ENCODE data around the gene MOB3B.
A peak's percentile ranks its signal among the peaks of the same experiment; 100 is the strongest.

Gene MOB3B

GRCh38 chr9:27338527-27338903 is 191.1 kb downstream of the MOB3B start:
- no peak for DNase-seq (ENCODE audit: low read depth)

GRCh38 chr9:27337833-27338526 is 191.6 kb downstream of the MOB3B start:
- no peak for DNase-seq (ENCODE audit: low read depth)

GRCh38 chr9:27337236-27337635 is 192.4 kb downstream of the MOB3B start:
- no peak for DNase-seq (ENCODE audit: low read depth)

GRCh38 chr9:27336829-27337228 is 192.8 kb downstream of the MOB3B start:
- DNase-seq (ENCODE audit: low read depth): no peak

GRCh38 chr9:27336126-27336525 is 193.5 kb downstream of the MOB3B start:
- DNase-seq (ENCODE audit: low read depth): no peak

- no peak for DNase-seq (ENCODE audit: low read depth)
Observed at GRCh38 chr9:27335075-27335474, 194.5 kb downstream of the MOB3B start.

GRCh38 chr9:27333241-27334052 is 196.2 kb downstream of the MOB3B start:
- DNase-seq (ENCODE audit: low read depth): peak; percentile 1

GRCh38 chr9:27331393-27331792 is 198.2 kb downstream of the MOB3B start:
- DNase-seq (ENCODE audit: low read depth): no peak

- DNase-seq (ENCODE audit: low read depth): no peak
Observed at GRCh38 chr9:27329291-27329690, 200.3 kb downstream of the MOB3B start.

GRCh38 chr9:27328483-27328882 is 201.1 kb downstream of the MOB3B start:
- DNase-seq (ENCODE audit: low read depth): no peak

GRCh38 chr9:27311184-27311583 is 218.4 kb downstream of the MOB3B start:
- DNase-seq (ENCODE audit: low read depth): no peak

- DNase-seq (ENCODE audit: low read depth): no peak
Observed at GRCh38 chr9:27310582-27310981, 219.0 kb downstream of the MOB3B start.

GRCh38 chr9:27308691-27309390 is 220.8 kb downstream of the MOB3B start:
- DNase-seq (ENCODE audit: low read depth): no peak

GRCh38 chr9:27304521-27304920 is 225.1 kb downstream of the MOB3B start:
- DNase-seq (ENCODE audit: low read depth): no peak

- no peak for DNase-seq (ENCODE audit: low read depth)
Observed at GRCh38 chr9:27303219-27303618, 226.4 kb downstream of the MOB3B start.

- no peak for DNase-seq (ENCODE audit: low read depth)
Observed at GRCh38 chr9:27297050-27297449, 232.6 kb downstream of the MOB3B start, which contains the start of gene EQTN. Gene EQTN (minus strand): TSS chr9:27297150. CDS start chr9:27297055, 95 bp downstream.

GRCh38 chr9:27293996-27294395 is 235.6 kb downstream of the MOB3B start:
- DNase-seq (ENCODE audit: low read depth): no peak

GRCh38 chr9:27292659-27293405 is 236.8 kb downstream of the MOB3B start:
- DNase-seq (ENCODE audit: low read depth): no peak

GRCh38 chr9:27291292-27291691 is 238.3 kb downstream of the MOB3B start:
- no peak for DNase-seq (ENCODE audit: low read depth)

GRCh38 chr9:27282269-27282668 is 247.3 kb downstream of the MOB3B start:
- DNase-seq (ENCODE audit: low read depth): no peak

GRCh38 chr9:27280860-27281259 is 248.8 kb downstream of the MOB3B start:
- DNase-seq (ENCODE audit: low read depth): no peak

- no peak for DNase-seq (ENCODE audit: low read depth)
Observed at GRCh38 chr9:27280249-27280648, 249.4 kb downstream of the MOB3B start.

Measured in activated T-helper 9 cell treated with anti-CD3 and anti-CD28 coated beads, Interleukin-2, amount 50 U/mL, for 16 hours (primary cell).